Kidney epithelial cell (primary cell): Measurements from ENCODE around the gene CTPS2. TPM values are rescaled to one million over a fixed set of nuclear protein-coding genes. Genes with fewer than 3 reads are reported as not detected.

Experiments used
- DNase-seq: peaks from one replicate; pipeline ENCODE4 v3.0.0-alpha.2; 2010; ENCODE audit warnings: low read depth
- H3K27me3 ChIP-seq: 2 replicates; pipeline ENCODE4 v1.6.0; 2011; ENCODE audit warnings: low read length; ENCODE audit not compliant: control insufficient read depth, insufficient read depth
- H3K36me3 ChIP-seq: 2 replicates; pipeline ENCODE4 v1.5.1; 2011; ENCODE audit warnings: low read length; ENCODE audit not compliant: control insufficient read depth, insufficient read depth
- H3K4me3 ChIP-seq: 2 replicates; pipeline ENCODE4 v1.5.1; 2011; ENCODE audit warnings: low read depth, mild to moderate bottlenecking, control low read depth, low read length
- CTCF ChIP-seq: IDR thresholded peaks from 2 replicates; pipeline ENCODE4 v1.5.1; 2011; ENCODE audit warnings: mild to moderate bottlenecking, moderate library complexity, low read length, control low read depth, inconsistent platforms; ENCODE audit not compliant: insufficient read depth, poor library complexity, severe bottlenecking
- total RNA-seq: library from RNA; depleted of rRNA; stranded (reverse); fragments of >200 nt; gene quantifications from 2 replicates; pipeline ENCODE4 v1.2.3, GENCODE V29; 2015

The CTPS2 gene
- total RNA-seq, 1 donor from 2014 or later = 21.3 TPM

- H3K36me3 ChIP-seq = peaks cover 5% of the 10 kb centered on the region
- H3K4me3 ChIP-seq = no peak overlapping the region
- no peak for TF ChIP-seq CTCF
- DNase-seq = no peak
- no peaks in the 10 kb centered on the region for H3K27me3 ChIP-seq
Measured at GRCh38 chrX:16745659-16746058, 33.2 kb upstream of the CTPS2 start.

DNA sequence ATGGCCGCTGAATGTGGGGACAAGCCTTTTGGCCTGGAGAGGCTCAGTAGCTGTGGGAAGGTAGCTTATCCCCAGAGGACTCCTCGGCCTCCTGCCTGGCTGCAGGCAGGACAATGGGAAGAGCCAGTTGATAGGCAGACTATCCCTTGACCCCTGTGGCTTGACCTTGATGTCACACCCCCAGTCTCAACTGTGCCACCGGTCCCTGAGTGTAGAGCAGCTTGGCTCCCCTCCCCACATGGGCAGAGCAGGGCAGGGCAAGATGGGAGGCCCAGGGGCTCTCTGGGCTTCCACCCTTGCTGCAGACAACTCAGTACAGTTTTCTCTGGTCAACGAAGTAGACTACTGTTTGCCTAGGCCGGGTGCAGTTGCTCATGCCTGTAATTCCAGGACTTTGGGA, 32.6 kb upstream of the CTPS2 start:
- Histone ChIP-seq H3K36me3 (peaks cover 5% of the 10 kb centered on the region), H3K4me3 (no peak overlapping the region), H3K27me3 (no peaks in the 10 kb centered on the region)
- no peak for TF ChIP-seq CTCF
- DNase-seq = no peak

GRCh38 chrX:16743604-16744325, 31.3 kb upstream of the CTPS2 start:
- TF ChIP-seq CTCF = peak; percentile 43
- Histone ChIP-seq H3K36me3 (peaks cover 5% of the 10 kb centered on the region), H3K4me3 (no peak overlapping the region), H3K27me3 (no peaks in the 10 kb centered on the region)
- DNase-seq = peak; percentile 61

- no peak for TF ChIP-seq CTCF
- H3K27me3 ChIP-seq = no peaks in the 10 kb centered on the region
- no peak overlapping the region for H3K4me3 ChIP-seq
- DNase-seq = no peak
- no peaks in the 10 kb centered on the region for H3K36me3 ChIP-seq
Measured at GRCh38 chrX:16739574-16739973, 27.1 kb upstream of the CTPS2 start.

DNA sequence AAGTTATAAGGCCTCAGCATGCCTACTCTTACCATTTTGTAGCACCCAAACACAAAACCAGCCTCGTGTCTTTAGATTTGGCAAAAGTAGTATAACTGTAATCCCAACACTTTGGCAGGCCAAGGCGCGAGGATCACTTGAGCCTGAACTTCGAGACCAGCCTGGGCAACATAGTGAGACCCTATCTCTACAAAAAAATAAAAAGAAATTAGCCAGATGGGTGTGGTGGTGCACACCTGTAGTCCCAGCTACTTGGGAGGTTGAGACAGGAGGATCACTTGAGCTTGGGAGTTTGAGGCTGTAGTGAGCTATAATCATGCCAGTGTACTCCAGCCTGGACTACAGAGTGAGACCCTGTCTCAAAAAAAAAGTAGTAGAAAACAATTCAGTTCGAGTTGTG, 24.6 kb upstream of the CTPS2 start:
- no peak for DNase-seq

More for the DNA sequence above, 24.6 kb upstream of the CTPS2 start:
- H3K27me3 ChIP-seq = no peaks in the 10 kb centered on the region
- no peaks in the 10 kb centered on the region for H3K36me3 ChIP-seq
- no peak overlapping the region for H3K4me3 ChIP-seq
- TF ChIP-seq CTCF = no peak
